Progenitor cell of endocrine pancreas (in vitro differentiated cells): ENCODE measurements around the gene RBP5. TPM values are rescaled to one million over a fixed set of nuclear protein-coding genes. Genes with fewer than 3 reads are reported as not detected.

Experiments
- DNase-seq: peaks from one replicate; pipeline ENCODE4 v3.0.0; 2021; ENCODE audit warnings: low spot score; ENCODE audit not compliant: unreplicated experiment
- H3K27ac Mint-ChIP-seq: 2 replicates; pipeline ENCODE4 v1.8.0; 2021; ENCODE audit warnings: mild to moderate bottlenecking, moderate library complexity, mixed read lengths
- H3K27me3 Mint-ChIP-seq: 2 replicates; pipeline ENCODE4 v1.8.0; 2021; ENCODE audit warnings: mixed read lengths
- H3K36me3 Mint-ChIP-seq: 2 replicates; pipeline ENCODE4 v1.8.0; 2022; ENCODE audit warnings: mixed read lengths; ENCODE audit not compliant: insufficient read depth
- H3K4me1 Mint-ChIP-seq: 2 replicates; pipeline ENCODE4 v1.8.0; 2021; ENCODE audit warnings: low read depth, mixed read lengths
- H3K4me3 Mint-ChIP-seq: 2 replicates; pipeline ENCODE4 v1.8.0; 2021; ENCODE audit warnings: low read depth, mild to moderate bottlenecking, moderate library complexity, mixed read lengths
- H3K9me3 Mint-ChIP-seq: 2 replicates; pipeline ENCODE4 v1.8.0; 2021; ENCODE audit warnings: low read depth, mixed read lengths
- total RNA-seq: library from RNA; stranded (reverse); gene quantifications from 2 replicates; pipeline ENCODE4 v1.2.1, GENCODE V29; 2021
- TF ChIP-seq, protein P1 (sequence below): fragments of 200-600 bp; sonication (generic); IDR thresholded peaks from one replicate; pipeline ENCODE4 v1.5.0; 2021; ENCODE audit warnings: antibody characterized with exemption, mild to moderate bottlenecking; ENCODE audit not compliant: unreplicated experiment

Gene RBP5
- total RNA-seq, 1 donor from 2014 or later, result 5.8 TPM

DNA sequence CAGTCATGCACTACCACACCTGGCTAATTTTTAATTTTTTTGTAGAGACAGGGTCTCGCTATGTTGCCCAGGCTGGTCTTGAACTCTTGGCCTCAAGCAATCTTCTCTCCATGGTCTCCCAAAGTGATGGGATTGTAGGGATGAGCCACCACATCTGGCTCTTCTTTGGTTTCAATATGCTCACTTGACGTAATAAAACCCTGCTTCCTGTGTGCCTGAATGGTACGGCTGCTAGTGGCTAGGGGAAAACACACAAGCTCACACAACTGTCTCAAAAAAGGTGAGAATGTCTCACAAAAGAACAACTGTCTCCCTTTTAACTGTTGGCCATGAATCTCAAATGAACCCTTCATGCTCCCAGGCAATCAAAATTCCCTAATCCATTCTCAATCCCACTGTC, 53.2 kb downstream of the RBP5 start:
- H3K36me3 Mint-ChIP-seq, result no peaks in the 10 kb centered on the region
- no peak for DNase-seq
- H3K4me3 Mint-ChIP-seq, result no peak overlapping the region
- no peak overlapping the region for H3K27ac Mint-ChIP-seq
- H3K27me3 Mint-ChIP-seq, result peaks cover 26% of the 10 kb centered on the region
- no peaks in the 10 kb centered on the region for H3K9me3 Mint-ChIP-seq
- TF ChIP-seq, protein P1, sequence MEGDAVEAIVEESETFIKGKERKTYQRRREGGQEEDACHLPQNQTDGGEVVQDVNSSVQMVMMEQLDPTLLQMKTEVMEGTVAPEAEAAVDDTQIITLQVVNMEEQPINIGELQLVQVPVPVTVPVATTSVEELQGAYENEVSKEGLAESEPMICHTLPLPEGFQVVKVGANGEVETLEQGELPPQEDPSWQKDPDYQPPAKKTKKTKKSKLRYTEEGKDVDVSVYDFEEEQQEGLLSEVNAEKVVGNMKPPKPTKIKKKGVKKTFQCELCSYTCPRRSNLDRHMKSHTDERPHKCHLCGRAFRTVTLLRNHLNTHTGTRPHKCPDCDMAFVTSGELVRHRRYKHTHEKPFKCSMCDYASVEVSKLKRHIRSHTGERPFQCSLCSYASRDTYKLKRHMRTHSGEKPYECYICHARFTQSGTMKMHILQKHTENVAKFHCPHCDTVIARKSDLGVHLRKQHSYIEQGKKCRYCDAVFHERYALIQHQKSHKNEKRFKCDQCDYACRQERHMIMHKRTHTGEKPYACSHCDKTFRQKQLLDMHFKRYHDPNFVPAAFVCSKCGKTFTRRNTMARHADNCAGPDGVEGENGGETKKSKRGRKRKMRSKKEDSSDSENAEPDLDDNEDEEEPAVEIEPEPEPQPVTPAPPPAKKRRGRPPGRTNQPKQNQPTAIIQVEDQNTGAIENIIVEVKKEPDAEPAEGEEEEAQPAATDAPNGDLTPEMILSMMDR, result no peak
- no peaks in the 10 kb centered on the region for H3K4me1 Mint-ChIP-seq

DNA sequence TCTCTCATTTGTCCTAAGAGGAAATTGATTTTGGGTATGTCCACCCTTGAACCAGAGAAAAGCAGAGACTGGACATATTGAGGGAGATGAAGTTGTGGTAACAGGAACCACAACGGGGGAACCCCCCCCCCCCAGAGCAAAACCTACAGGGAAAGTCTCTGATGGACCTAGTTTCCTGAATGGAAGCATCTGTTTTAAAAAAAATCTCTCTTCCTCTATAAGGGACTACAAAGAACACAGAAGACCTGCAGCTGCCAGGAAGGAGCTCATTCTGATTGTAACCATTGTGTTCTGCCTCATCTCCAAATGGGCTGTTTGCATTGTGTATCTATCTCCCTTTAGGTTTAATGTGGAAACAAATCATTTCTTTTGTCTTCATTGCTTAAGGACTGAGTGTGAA, 54.7 kb downstream of the RBP5 start:
- Mint-ChIP-seq H3K27me3 (peaks cover 26% of the 10 kb centered on the region), H3K4me1 (peaks cover under 1% of the 10 kb centered on the region), H3K4me3 (no peak overlapping the region), H3K27ac (no peak overlapping the region), H3K36me3 (no peaks in the 10 kb centered on the region), H3K9me3 (no peaks in the 10 kb centered on the region)
- TF ChIP-seq, protein P1, result no peak
- no peak for DNase-seq

Other genes starting within 250 kb of the RBP5 start
- 20.7 and 21.5 TPM in 2 replicates for gene LRRC23, start 224.1 kb downstream of the RBP5 start, total RNA-seq
- gene ENO2, start 214.3 kb downstream of the RBP5 start, total RNA-seq, result 77.9 and 79.0 TPM in 2 replicates
- 226 and 250 TPM in 2 replicates for gene ATN1, start 200.9 kb downstream of the RBP5 start, total RNA-seq
- not detected in 2 replicates for gene RNU7-1, start 185.1 kb downstream of the RBP5 start, total RNA-seq
- gene C12orf57, start 184.9 kb downstream of the RBP5 start, total RNA-seq, result 268 and 277 TPM in 2 replicates
- gene PTPN6, start 177.5 kb downstream of the RBP5 start, total RNA-seq, result 65.4 and 70.2 TPM in 2 replicates
- gene PHB2, start 158.2 kb downstream of the RBP5 start, total RNA-seq, result 339 and 353 TPM in 2 replicates
- gene EMG1, start 158.0 kb downstream of the RBP5 start, total RNA-seq, result 67.9 and 73.1 TPM in 2 replicates
- gene LPCAT3, start 110.4 kb downstream of the RBP5 start, total RNA-seq, result 77.9 and 81.8 TPM in 2 replicates
- gene C1S, start 68.2 kb downstream of the RBP5 start, total RNA-seq, result 4.1 and 4.8 TPM in 2 replicates
- 10.2 and 10.3 TPM in 2 replicates for gene C1R, start 36.4 kb downstream of the RBP5 start, total RNA-seq
- 95.9 and 105 TPM in 2 replicates for gene C1RL, start 19.7 kb downstream of the RBP5 start, total RNA-seq
- 202 and 204 TPM in 2 replicates for gene CLSTN3, start 1.5 kb upstream of the RBP5 start, total RNA-seq
- gene PEX5, start 60.8 kb upstream of the RBP5 start, total RNA-seq, result 62.3 and 65.4 TPM in 2 replicates
- gene ACSM4, start 175.2 kb upstream of the RBP5 start, total RNA-seq, result not detected in 2 replicates